GM19452 (cell line): Measurements from ENCODE around the gene ELMO1.

Experiments
- ATAC-seq: cut with Tn5 transposase; IDR thresholded peaks from one replicate; pipeline ENCODE4 v1.9.1; 2021; ENCODE audit not compliant: unreplicated experiment

Gene ELMO1

GRCh38 chr7:37282093-37282444 is 166.6 kb downstream of the ELMO1 start:
- ATAC-seq = no peak

GRCh38 chr7:37281368-37282092 is 167.1 kb downstream of the ELMO1 start:
- no peak for ATAC-seq

- no peak for ATAC-seq
These were observed 171.2 kb downstream of the ELMO1 start for GRCh38 chr7:37277513-37277912.

- ATAC-seq = no peak
These were observed 173.5 kb downstream of the ELMO1 start for GRCh38 chr7:37275078-37275710.

DNA sequence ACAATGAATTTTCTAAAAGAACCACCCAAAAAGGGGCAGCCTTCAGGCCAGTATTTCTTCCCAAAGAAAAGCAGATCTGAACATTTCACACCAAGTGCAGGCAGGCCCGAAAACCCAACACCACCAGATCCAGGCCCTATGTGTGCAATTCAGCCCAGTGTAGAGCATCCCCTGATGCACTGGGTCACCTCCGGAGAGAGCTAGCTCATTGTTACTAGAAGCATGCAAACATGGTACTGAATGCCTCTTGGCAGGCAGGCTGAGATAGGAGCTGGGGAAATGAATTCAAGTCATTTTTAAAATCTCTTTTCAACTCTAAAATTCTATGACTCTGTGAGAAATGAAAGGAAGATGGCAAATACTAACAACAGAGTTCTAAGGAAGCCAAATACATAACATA is 174.8 kb downstream of the ELMO1 start:
- ATAC-seq = no peak

GRCh38 chr7:37269711-37270508 is 178.8 kb downstream of the ELMO1 start:
- ATAC-seq = no peak

- ATAC-seq = no peak
These were observed 181.4 kb downstream of the ELMO1 start for GRCh38 chr7:37267251-37267650.

- ATAC-seq = no peak
These were observed 182.8 kb downstream of the ELMO1 start for GRCh38 chr7:37265876-37266275.

DNA sequence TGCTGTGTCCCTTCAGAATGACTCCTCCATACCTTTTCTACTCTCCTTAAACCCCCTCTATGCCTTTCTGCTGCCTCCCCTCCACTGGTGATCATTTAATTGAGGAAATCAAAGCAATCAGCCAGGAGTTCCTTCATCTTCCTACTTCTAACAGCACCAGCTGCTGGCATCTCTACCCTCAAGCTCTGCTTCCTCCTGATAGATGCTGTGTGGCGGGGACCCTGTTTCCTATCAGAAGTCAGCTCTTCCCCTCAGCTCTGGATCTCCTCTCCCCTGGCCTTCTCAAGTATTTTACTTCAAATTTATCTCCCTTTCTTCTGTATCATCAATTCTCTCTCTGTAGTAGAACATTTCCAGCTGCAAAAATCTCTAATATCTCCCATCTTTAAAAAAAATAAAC is 183.7 kb downstream of the ELMO1 start:
- no peak for ATAC-seq

DNA sequence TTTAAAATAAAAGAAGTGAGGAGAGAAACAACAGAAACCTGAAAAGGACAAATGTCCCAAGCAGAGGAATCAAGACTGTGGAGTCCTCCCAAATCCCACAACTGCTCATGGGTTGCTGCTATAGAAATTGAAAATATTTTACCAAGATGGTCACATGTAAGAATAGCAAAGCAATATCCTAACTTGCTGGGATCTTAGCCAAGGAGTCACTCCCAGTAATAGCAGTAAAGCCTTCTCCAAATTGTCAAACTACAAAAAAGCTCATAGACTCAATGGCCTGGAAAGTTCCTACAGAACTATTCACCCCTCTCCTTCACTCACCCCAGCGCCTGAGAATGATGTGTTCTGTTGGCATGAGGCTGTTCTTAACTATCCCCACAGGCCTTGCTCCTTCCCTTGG is 186.5 kb downstream of the ELMO1 start:
- no peak for ATAC-seq

DNA sequence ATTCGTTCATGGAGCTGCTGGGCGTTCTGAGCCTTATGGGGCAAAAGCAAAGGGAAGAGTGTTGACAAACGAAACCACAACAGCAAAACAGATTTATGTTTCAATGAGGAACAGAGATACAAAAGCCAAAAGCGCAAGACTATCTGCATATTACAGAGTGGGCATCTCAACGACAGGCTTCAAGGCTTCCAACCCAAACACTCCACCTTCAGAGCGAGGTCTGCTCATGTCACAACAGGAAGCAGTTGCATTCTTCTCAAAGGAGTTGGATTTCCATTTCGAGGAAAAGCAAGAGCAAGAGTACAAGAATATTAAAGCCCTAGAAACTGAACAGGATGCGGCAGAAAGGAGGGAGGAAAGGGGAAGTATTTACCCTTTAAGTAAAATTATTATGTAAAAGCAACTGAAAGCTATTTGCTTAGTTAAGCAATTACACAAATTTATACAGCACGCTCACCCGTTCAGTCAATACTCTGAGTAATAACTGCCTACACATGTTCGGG is 189.3 kb downstream of the ELMO1 start:
- ATAC-seq = no peak

- no peak for ATAC-seq
These were observed 192.0 kb downstream of the ELMO1 start for GRCh38 chr7:37256631-37257030.

- ATAC-seq = no peak
These were observed 193.2 kb downstream of the ELMO1 start for GRCh38 chr7:37255327-37255944.

DNA sequence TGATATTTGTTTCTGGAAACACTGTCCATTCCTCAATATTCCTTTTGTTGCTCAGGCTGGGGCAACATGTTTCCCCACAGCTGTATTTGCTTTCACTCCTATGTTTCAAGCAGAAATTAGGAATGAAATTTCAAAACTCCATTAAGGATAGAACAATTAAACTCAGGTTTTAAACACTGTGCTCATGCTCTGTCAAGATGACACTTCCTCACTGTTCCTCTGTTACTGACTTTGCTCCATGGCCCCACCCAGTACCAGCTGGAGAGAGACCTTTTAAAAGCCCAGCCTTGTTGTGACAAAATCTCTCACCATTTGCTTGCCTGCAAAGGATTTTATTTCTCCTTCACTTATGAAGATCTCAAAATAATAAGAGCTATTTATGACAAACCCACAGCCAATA is 197.4 kb downstream of the ELMO1 start:
- no peak for ATAC-seq

DNA sequence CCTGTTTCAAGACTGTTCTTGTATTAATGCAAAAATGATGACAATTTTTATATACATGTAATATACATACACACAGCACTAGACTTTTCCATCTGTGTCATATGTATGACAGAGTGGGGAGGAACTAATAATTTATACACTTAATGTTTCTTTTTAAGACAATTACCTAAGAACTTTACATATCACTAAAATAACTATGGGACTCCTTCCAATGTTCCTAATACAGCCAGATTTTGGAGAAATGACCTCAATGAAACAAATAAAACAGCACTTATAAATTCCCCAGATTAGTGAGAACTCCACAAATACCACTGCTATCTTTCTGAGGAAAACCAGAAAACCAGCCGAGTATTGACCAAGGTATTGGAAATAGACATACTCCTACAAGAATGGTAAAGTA is 199.4 kb downstream of the ELMO1 start:
- ATAC-seq = no peak

DNA sequence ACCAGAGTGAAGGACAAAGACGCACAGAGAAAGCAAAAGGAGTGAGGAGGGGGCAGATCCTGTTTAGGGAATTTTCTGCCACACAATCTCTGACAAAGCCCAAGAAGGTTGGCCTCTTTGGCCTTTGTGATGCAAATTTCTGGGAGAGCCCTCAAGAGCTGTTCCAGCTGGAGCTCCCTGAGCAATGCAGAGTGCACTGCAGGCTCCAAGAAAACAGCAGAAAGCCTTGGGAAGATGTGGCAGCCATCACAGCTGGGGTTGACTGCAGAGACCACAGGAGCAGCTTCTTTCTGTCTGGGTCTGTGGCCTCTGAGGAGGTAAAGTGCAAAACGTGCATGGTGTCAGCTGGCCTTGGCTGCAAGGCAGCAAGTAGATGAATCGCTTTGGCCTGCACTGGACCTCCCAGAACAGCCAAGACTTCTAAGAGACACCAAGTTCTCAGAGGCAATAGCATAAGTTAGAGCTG is 200.2 kb downstream of the ELMO1 start:
- ATAC-seq = no peak

- no peak for ATAC-seq
These were observed 200.8 kb downstream of the ELMO1 start for GRCh38 chr7:37247861-37248260.

DNA sequence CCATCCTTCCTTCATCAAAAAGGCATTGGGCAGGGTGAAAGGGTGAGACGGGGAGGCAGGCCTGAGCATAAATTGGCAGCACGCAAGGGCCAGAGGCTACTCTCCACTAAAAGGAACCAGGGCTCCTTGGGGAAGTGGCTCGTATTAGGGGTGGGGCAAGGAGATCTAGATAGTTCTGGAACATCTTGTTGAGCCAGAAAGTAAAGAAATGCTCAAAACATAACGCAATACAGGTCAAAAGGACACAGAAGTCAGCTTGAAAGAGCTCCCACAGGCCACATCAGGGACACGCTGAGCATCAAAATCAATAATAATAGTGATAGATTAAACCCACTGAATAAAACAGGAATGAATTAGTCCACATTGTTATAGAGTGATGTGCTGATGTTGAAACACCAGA is 203.1 kb downstream of the ELMO1 start:
- no peak for ATAC-seq

GRCh38 chr7:37236906-37237305 is 211.8 kb downstream of the ELMO1 start:
- no peak for ATAC-seq

GRCh38 chr7:37235813-37236212 is 212.9 kb downstream of the ELMO1 start:
- ATAC-seq = no peak

GRCh38 chr7:37234928-37235327 is 213.7 kb downstream of the ELMO1 start:
- ATAC-seq = no peak
